Astrocyte (in vitro differentiated cells and primary cell): ENCODE measurements around the gene TANGO2.

Source experiments
- EZH2 ChIP-seq: IDR thresholded peaks from 2 replicates; pipeline ENCODE4 v1.6.1; 2012; ENCODE audit warnings: mild to moderate bottlenecking, low read length, inconsistent platforms; ENCODE audit not compliant: insufficient read depth
- TF ChIP-seq, protein P1 (sequence below): IDR thresholded peaks from 2 replicates; pipeline ENCODE4 v1.5.1; 2011; ENCODE audit warnings: low read depth, mild to moderate bottlenecking, inconsistent platforms, low read length, moderate library complexity; ENCODE audit not compliant: insufficient read depth

DNA sequence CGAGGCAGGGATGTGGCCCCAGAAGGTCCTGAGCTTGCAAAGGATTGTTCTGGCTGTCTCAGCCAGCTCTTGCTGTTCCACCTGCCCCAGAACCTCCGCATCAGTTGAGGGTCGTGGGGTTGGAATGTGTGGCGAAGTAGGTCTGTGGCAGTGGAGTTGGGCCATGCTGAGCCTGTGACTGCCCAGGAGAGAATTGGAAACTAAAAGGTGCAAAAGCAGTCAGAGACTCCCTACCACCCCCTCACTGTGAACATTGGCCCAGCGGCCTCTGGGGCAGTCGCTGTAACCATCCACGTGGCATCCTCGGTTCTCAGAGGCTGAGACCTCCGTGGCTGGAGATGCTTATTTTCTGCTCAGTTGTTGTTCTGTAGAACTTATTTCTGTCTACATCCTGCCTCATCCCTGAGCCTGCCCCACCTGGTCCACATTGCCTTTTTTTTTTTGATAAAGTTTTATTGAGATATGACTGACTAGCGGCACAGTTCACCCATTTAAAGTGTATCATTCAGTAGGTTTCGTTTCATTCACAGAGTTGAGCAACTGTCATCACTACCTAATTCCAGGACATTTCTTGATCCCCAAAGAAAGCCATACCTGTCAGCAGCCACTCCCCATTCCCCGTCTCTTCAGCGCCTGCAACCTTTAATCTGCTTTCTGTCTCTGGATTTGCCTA lies 36.8 kb downstream of the TANGO2 start:
- TF ChIP-seq EZH2: no peak
- TF ChIP-seq, protein P1, sequence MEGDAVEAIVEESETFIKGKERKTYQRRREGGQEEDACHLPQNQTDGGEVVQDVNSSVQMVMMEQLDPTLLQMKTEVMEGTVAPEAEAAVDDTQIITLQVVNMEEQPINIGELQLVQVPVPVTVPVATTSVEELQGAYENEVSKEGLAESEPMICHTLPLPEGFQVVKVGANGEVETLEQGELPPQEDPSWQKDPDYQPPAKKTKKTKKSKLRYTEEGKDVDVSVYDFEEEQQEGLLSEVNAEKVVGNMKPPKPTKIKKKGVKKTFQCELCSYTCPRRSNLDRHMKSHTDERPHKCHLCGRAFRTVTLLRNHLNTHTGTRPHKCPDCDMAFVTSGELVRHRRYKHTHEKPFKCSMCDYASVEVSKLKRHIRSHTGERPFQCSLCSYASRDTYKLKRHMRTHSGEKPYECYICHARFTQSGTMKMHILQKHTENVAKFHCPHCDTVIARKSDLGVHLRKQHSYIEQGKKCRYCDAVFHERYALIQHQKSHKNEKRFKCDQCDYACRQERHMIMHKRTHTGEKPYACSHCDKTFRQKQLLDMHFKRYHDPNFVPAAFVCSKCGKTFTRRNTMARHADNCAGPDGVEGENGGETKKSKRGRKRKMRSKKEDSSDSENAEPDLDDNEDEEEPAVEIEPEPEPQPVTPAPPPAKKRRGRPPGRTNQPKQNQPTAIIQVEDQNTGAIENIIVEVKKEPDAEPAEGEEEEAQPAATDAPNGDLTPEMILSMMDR: no peak
